Astrocyte of the cerebellum (primary cell): ENCODE measurements around the gene SHLD1.

Experiments used
- DNase-seq: peaks from one replicate; pipeline ENCODE4 v3.0.0-alpha.2; 2011; ENCODE audit warnings: low read depth
- H3K4me3 ChIP-seq: 2 replicates; pipeline ENCODE4 v1.5.1; 2011; ENCODE audit warnings: mild to moderate bottlenecking, low read depth, low read length, moderate library complexity
- CTCF ChIP-seq: IDR thresholded peaks from 2 replicates; pipeline ENCODE4 v1.5.1; 2012; ENCODE audit warnings: low read length, low read depth, moderate library complexity, mild to moderate bottlenecking; ENCODE audit errors: missing control alignments
- in situ Hi-C: cut with HindIII; loops from 2 replicates; pipeline ENCODE4 v1.10.0; 2017; ENCODE audit warnings: low sequenced_read_pairs

Gene SHLD1

GRCh38 chr20:5865604-5866003 lies 115.4 kb downstream of the SHLD1 start:
- H3K4me3 ChIP-seq: no peak overlapping the region
- in situ Hi-C loops: no loop called here
- no peak for DNase-seq
- no peak for TF ChIP-seq CTCF

GRCh38 chr20:5870568-5870981 lies 120.4 kb downstream of the SHLD1 start:
- no peak for DNase-seq
- in situ Hi-C loops: no loop called here

GRCh38 chr20:5871459-5872410 lies 121.5 kb downstream of the SHLD1 start:
- no peak overlapping the region for H3K4me3 ChIP-seq
- no peak for TF ChIP-seq CTCF
- in situ Hi-C loops: no loop called here
- no peak for DNase-seq

More at GRCh38 chr20:5870568-5870981, 120.4 kb downstream of the SHLD1 start:
- H3K4me3 ChIP-seq: no peak overlapping the region
- TF ChIP-seq CTCF: no peak

- TF ChIP-seq CTCF: no peak
- no peak for DNase-seq
- no peak overlapping the region for H3K4me3 ChIP-seq
- in situ Hi-C loops: no loop called here
These were observed 126.9 kb downstream of the SHLD1 start for GRCh38 chr20:5877128-5877527.

- DNase-seq: no peak
- in situ Hi-C loops: no loop called here
- H3K4me3 ChIP-seq: no peak overlapping the region
- no peak for TF ChIP-seq CTCF
These were observed 130.1 kb downstream of the SHLD1 start for GRCh38 chr20:5880326-5880725.

- TF ChIP-seq CTCF: no peak
- H3K4me3 ChIP-seq: no peak overlapping the region
- DNase-seq: no peak
- in situ Hi-C loops: no loop called here
These were observed 131.5 kb downstream of the SHLD1 start for GRCh38 chr20:5881703-5882102.
